CD14-positive monocyte (primary cell): Measurements from ENCODE around the gene NDUFA12. TPM values are rescaled to one million over a fixed set of nuclear protein-coding genes. Genes with fewer than 3 reads are reported as not detected.
A peak's percentile ranks its signal among the peaks of the same experiment; 100 is the strongest.

ENCODE experiments used
- DNase-seq, 3 donors: peaks; one replicate each; pipeline ENCODE4 v3.0.0-alpha.2; 2011 to 2022
- H2AFZ ChIP-seq: 2 replicates; pipeline ENCODE4 v1.6.0; 2012; ENCODE audit warnings: mild to moderate bottlenecking, low read depth, low read length, inconsistent platforms; ENCODE audit not compliant: insufficient read depth, poor library complexity, severe bottlenecking
- H3K27ac ChIP-seq, 2 donors: 1 replicate in 1 of 2; 2 replicates in 1 of 2; pipeline ENCODE4 v1.5.1; 2012 to 2013; ENCODE audit warnings: low read length in 2 of 2, control low read depth in 1 of 2, inconsistent platforms in 1 of 2, low read depth in 1 of 2, mild to moderate bottlenecking in 1 of 2
- H3K27me3 ChIP-seq, 2 donors: one replicate each; pipeline versions ENCODE4 v1.6.0 to v1.6.1; 2011 to 2013; ENCODE audit warnings: low read length in 2 of 2; ENCODE audit not compliant: control insufficient read depth in 2 of 2, insufficient read depth in 2 of 2
- H3K36me3 ChIP-seq, 2 donors: replicated peaks in 1 of 2; 1 replicate in 1 of 2; 2 replicates in 1 of 2; pipeline versions ENCODE4 v1.5.1 to v1.6.1; 2012 to 2013; ENCODE audit warnings: low read length in 2 of 2, control low read depth in 1 of 2, inconsistent platforms in 1 of 2, mild to moderate bottlenecking in 1 of 2; ENCODE audit not compliant: insufficient read depth in 2 of 2, control insufficient read depth in 1 of 2
- H3K4me1 ChIP-seq, 2 donors: 1 replicate in 1 of 2; 2 replicates in 1 of 2; pipeline versions ENCODE4 v1.5.1 to v1.6.1; 2012 to 2013; ENCODE audit warnings: low read length in 2 of 2, control low read depth in 1 of 2, inconsistent platforms in 1 of 2, mild to moderate bottlenecking in 1 of 2, moderate library complexity in 1 of 2; ENCODE audit not compliant: insufficient read depth in 2 of 2, control insufficient read depth in 1 of 2
- H3K4me2 ChIP-seq: replicated peaks from 2 replicates; pipeline ENCODE3; 2012; ENCODE audit warnings: low read length, moderate library complexity, mild to moderate bottlenecking; ENCODE audit not compliant: poor library complexity, severe bottlenecking; ENCODE audit errors: extremely low read depth
- H3K4me3 ChIP-seq, 3 experiments: fragments of 200-600 bp in 1 of 3; sonication (generic) in 1 of 3; replicated peaks in 1 of 3; 1 replicate in 2 of 3; 2 replicates in 1 of 3; pipeline ENCODE4 v1.5.1; 2011 to 2013; ENCODE audit warnings: low read length in 3 of 3, mild to moderate bottlenecking in 3 of 3, control low read depth in 2 of 3, low read depth in 2 of 3, inconsistent platforms in 1 of 3, moderate library complexity in 1 of 3
- H3K79me2 ChIP-seq: 2 replicates; pipeline ENCODE4 v1.6.0; 2012; ENCODE audit warnings: mild to moderate bottlenecking, control low read depth, inconsistent platforms, low read length, moderate library complexity; ENCODE audit not compliant: insufficient read depth
- H3K9ac ChIP-seq: 2 replicates; pipeline ENCODE4 v1.6.0; 2017; ENCODE audit warnings: low read length, mild to moderate bottlenecking; ENCODE audit not compliant: insufficient read depth, poor library complexity, severe bottlenecking
- H3K9me3 ChIP-seq, 2 donors: replicated peaks in 1 of 2; 1 replicate in 1 of 2; 2 replicates in 1 of 2; pipeline versions ENCODE4 v1.5.1 to v1.6.1; 2012 to 2013; ENCODE audit warnings: low read length in 2 of 2, control low read depth in 1 of 2; ENCODE audit not compliant: control insufficient read depth in 1 of 2, insufficient read depth in 1 of 2
- H4K20me1 ChIP-seq: 2 replicates; pipeline ENCODE4 v1.6.0; 2012; ENCODE audit warnings: mild to moderate bottlenecking, low read length, control low read depth, moderate library complexity; ENCODE audit not compliant: insufficient read depth
- H3K27ac Mint-ChIP-seq, 7 donors: one replicate each; pipeline ENCODE4 v1.8.0; 2020; ENCODE audit warnings: mild to moderate bottlenecking in 7 of 7, mixed read lengths in 7 of 7, moderate library complexity in 6 of 7, inconsistent platforms in 2 of 7
- H3K27me3 Mint-ChIP-seq, 3 donors: one replicate each; pipeline ENCODE4 v1.8.0; 2021 to 2022; ENCODE audit warnings: low read depth in 3 of 3, mild to moderate bottlenecking in 3 of 3, mixed read lengths in 3 of 3, moderate library complexity in 3 of 3, inconsistent platforms in 1 of 3
- H3K36me3 Mint-ChIP-seq, 2 donors: one replicate each; pipeline ENCODE4 v1.8.0; 2020; ENCODE audit warnings: mixed read lengths in 2 of 2, inconsistent platforms in 1 of 2, mild to moderate bottlenecking in 1 of 2
- H3K4me1 Mint-ChIP-seq: one replicate; pipeline ENCODE4 v1.8.0; 2020; ENCODE audit warnings: mild to moderate bottlenecking, mixed read lengths
- H3K4me3 Mint-ChIP-seq, 2 donors: one replicate each; pipeline ENCODE4 v1.8.0; 2020; ENCODE audit warnings: mild to moderate bottlenecking in 2 of 2, mixed read lengths in 2 of 2, moderate library complexity in 1 of 2
- H3K9me3 Mint-ChIP-seq, 7 donors: one replicate each; pipeline ENCODE4 v1.8.0; 2020 to 2022; ENCODE audit warnings: mixed read lengths in 7 of 7, mild to moderate bottlenecking in 6 of 7, moderate library complexity in 6 of 7, inconsistent platforms in 2 of 7
- WGBS: methylation state at CpG from one replicate; pipeline ENCODE4 v1.1.5; 2013; ENCODE audit warnings: missing lambda C conversion rate; ENCODE audit not compliant: insufficient coverage; 5-methylcytosine and 5-hydroxymethylcytosine counted together
- intact Hi-C, 2 donors: fragments of 100-400 bp; cut with micrococcal nuclease; formaldehyde crosslinking; loops; one replicate each; pipeline versions ENCODE4 v1.15.0 to v1.15.1; 2023
- polyA plus RNA-seq, 3 donors: library from polyadenylated mRNA; depleted of rRNA in 1 of 3; unstranded in 2 of 3; stranded (reverse) in 1 of 3; fragments of 300-500 nt in 2 of 3; fragments of >200 nt in 1 of 3; fragmentation: Illumina TruSeq in 2 of 3; gene quantifications; 1 replicate in 2 of 3; 2 replicates in 1 of 3; pipeline ENCODE4 v1.2.3, GENCODE V29; 2012 to 2021
- TF ChIP-seq, protein P1 (sequence below): fragments of 200-600 bp; IDR thresholded peaks from one replicate; pipeline ENCODE4 v1.8.0; 2022; ENCODE audit warnings: antibody characterized with exemption, mild to moderate bottlenecking

NDUFA12 gene
- polyA plus RNA-seq, 3 donors = 105 to 302 (median 286) TPM

GRCh38 chr12:94954948-94955592 is 48.4 kb downstream of the NDUFA12 start:
- H3K36me3 ChIP-seq = no peaks in the 10 kb centered on the region
- 95% methylated on average over 4 of the region's 10 CpGs for WGBS
- no peaks in the 10 kb centered on the region for H3K36me3 Mint-ChIP-seq
- TF ChIP-seq, protein P1, sequence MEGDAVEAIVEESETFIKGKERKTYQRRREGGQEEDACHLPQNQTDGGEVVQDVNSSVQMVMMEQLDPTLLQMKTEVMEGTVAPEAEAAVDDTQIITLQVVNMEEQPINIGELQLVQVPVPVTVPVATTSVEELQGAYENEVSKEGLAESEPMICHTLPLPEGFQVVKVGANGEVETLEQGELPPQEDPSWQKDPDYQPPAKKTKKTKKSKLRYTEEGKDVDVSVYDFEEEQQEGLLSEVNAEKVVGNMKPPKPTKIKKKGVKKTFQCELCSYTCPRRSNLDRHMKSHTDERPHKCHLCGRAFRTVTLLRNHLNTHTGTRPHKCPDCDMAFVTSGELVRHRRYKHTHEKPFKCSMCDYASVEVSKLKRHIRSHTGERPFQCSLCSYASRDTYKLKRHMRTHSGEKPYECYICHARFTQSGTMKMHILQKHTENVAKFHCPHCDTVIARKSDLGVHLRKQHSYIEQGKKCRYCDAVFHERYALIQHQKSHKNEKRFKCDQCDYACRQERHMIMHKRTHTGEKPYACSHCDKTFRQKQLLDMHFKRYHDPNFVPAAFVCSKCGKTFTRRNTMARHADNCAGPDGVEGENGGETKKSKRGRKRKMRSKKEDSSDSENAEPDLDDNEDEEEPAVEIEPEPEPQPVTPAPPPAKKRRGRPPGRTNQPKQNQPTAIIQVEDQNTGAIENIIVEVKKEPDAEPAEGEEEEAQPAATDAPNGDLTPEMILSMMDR = no peak
- no peaks in the 10 kb centered on the region for H4K20me1 ChIP-seq
- no peak overlapping the region for H3K9ac ChIP-seq
- H3K27ac ChIP-seq = no peak overlapping the region
- H3K27me3 ChIP-seq = no peaks in the 10 kb centered on the region
- H3K4me3 Mint-ChIP-seq = no peak overlapping the region
- no peak overlapping the region for H2AFZ ChIP-seq
- H3K27me3 Mint-ChIP-seq = peaks cover 1 to 3% (median 2%) of the 10 kb centered on the region in 3 donors
- no peak for DNase-seq
- intact Hi-C loops = no loop called here
- no peaks in the 10 kb centered on the region for H3K4me1 ChIP-seq
- peak overlapping the region in 1 of 7 donors; percentile 16 for H3K27ac Mint-ChIP-seq
- no peaks in the 10 kb centered on the region for H3K9me3 ChIP-seq
- peaks cover 14% of the 10 kb centered on the region for H3K4me1 Mint-ChIP-seq
- H3K79me2 ChIP-seq = no peaks in the 10 kb centered on the region
- H3K4me3 ChIP-seq = no peak overlapping the region
- peaks cover 0 to 1% (median 0%) of the 10 kb centered on the region in 7 donors for H3K9me3 Mint-ChIP-seq
- no peak overlapping the region for H3K4me2 ChIP-seq

DNA sequence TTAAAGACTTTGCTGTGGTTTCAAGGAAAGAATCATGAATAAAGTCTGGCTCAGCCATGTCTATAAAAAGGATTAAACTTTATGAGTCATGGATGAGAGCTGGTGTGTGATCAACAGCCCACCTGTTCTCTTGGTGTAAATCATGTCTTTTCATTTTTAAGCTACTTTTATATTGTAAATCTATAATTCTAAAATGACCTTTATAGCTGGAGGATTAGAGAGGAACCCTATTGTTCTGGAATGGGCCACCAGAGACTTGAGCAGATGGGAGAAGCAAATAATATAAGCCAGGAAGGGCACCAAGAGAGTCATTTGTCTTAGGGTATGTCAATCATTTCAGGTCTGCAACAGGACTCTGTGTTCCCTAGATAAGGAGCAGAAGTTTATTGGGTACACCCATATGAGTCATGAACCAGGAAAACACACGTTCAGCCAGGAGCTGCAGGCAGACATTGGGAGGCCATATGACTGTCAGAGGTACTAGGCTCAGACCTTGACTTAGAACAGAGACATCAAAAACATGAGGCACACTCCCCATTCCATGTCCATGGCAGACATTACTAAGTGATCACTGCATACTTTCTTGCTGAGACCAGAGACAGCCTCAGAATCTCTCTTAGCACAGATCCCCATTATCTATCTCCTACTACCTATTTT is 49.3 kb downstream of the NDUFA12 start:
- no peaks in the 10 kb centered on the region for H3K36me3 ChIP-seq
- H3K27ac Mint-ChIP-seq = peak overlapping the region in 1 of 7 donors; percentile 32
- no peak overlapping the region for H3K9ac ChIP-seq
- H3K27ac ChIP-seq = no peak overlapping the region
- intact Hi-C loops = no loop called here
- DNase-seq = no peak
- H3K4me3 Mint-ChIP-seq = no peak overlapping the region
- H3K27me3 ChIP-seq = no peaks in the 10 kb centered on the region
- no peaks in the 10 kb centered on the region for H4K20me1 ChIP-seq
- peaks cover 0 to 3% (median 0%) of the 10 kb centered on the region in 7 donors for H3K9me3 Mint-ChIP-seq
- no peaks in the 10 kb centered on the region for H3K4me1 ChIP-seq
- no peaks in the 10 kb centered on the region for H3K36me3 Mint-ChIP-seq
- WGBS = 50% methylated on average over 1 of the region's 1 CpG
- H3K9me3 ChIP-seq = no peaks in the 10 kb centered on the region
- no peaks in the 10 kb centered on the region for H3K79me2 ChIP-seq
- peaks cover 12% of the 10 kb centered on the region for H3K4me1 Mint-ChIP-seq
- no peak overlapping the region for H3K4me2 ChIP-seq
- no peak overlapping the region for H3K4me3 ChIP-seq
- peaks cover 0 to 2% (median 2%) of the 10 kb centered on the region in 3 donors for H3K27me3 Mint-ChIP-seq
- no peak overlapping the region for H2AFZ ChIP-seq
- TF ChIP-seq, protein P1 = no peak
